HEK293T (cell line): ENCODE results near the gene LGALS12.

ENCODE experiments used
- BHLHE40 ChIP-seq: fragments of 450-650 bp; IDR thresholded peaks from 2 replicates; pipeline ENCODE4 v1.6.1; 2016; ENCODE audit warnings: mild to moderate bottlenecking, moderate library complexity, borderline replicate concordance
- ELF4 ChIP-seq: fragments of 450-650 bp; IDR thresholded peaks from 2 replicates; pipeline ENCODE4 v1.6.1; 2017; ENCODE audit warnings: antibody characterized with exemption
- HDGF ChIP-seq: fragments of 450-650 bp; IDR thresholded peaks from 2 replicates; pipeline ENCODE4 v1.6.1; 2017; ENCODE audit warnings: antibody characterized with exemption, borderline replicate concordance
- SP1 ChIP-seq: fragments of 450-650 bp; IDR thresholded peaks from 2 replicates; pipeline ENCODE4 v1.6.1; 2017
- SUZ12 ChIP-seq: fragments of 450-650 bp; IDR thresholded peaks from 2 replicates; pipeline ENCODE4 v1.6.1; 2016; ENCODE audit warnings: mild to moderate bottlenecking

DNA sequence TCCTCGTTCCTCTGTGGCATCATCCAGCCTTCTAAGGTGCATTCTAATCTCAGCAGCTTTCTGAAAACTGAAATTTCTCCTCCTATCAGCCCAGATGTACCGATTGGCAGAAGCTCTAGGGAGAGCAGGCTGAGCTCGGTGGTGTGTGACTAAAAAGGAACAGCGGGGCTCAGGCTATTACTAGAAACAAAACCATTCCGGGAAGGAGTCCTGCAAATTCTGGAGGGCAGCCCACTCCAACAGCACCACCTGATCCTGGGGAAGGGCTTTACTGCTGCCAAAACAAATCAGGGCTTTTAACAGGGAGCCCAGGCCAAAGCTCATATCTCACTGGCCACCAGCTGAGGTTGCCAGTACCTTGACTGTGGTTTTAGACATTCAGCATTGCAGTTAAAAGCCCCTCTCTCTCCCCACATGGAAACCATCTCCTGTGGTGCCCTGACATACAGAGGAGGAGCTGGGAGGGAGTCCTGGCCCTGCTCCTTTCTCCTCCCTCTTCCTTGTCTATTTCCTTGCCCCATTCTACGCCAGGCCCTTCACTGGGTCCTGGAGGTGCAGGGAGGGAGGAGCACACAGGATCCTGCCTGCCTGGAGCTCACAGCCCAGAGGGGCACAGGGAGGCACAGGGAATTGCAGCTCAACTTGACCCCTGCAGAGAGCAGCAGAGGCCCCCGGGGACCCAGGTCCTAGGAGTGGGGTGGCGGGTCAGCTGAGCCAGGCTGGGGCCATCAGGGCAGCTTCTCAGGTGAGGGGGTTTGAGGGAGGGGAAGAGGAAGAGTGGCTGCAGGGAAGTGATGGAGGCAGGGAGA, 31.6 kb downstream of the LGALS12 start:
- TF ChIP-seq BHLHE40: no peak
- TF ChIP-seq ELF4: no peak
- TF ChIP-seq SUZ12: no peak
- no peak for TF ChIP-seq HDGF
- TF ChIP-seq SP1: no peak
